GM21576 (cell line): ENCODE data around the gene TENT5C.

ENCODE experiments used
- ATAC-seq: cut with Tn5 transposase; IDR thresholded peaks from one replicate; pipeline ENCODE4 v1.9.1; 2021; ENCODE audit warnings: mild to moderate bottlenecking, moderate library complexity; ENCODE audit not compliant: unreplicated experiment

The TENT5C gene

DNA sequence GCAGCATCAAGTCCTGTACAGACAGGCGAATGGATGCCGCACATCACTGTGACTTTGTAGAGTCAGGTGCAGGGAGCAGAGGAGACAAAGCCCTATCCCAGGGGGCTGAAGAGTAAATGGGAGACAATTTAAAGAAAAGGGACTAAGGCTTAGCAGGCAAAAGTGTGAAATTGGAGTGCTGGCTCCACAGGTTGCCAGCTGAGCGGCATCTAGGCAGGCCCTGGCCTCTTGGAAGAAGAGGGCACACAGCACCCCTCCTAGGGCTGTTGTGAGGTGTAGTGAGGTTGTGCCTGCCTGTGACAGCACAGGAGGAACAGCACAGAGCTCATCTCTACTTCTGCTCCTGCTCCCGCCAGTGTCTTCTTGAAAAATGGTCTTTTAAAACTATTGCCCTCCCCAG is 47.3 kb downstream of the TENT5C start:
- ATAC-seq = no peak

GRCh38 chr1:117653732-117654492 is 48.1 kb downstream of the TENT5C start:
- ATAC-seq = peak; percentile 7

DNA sequence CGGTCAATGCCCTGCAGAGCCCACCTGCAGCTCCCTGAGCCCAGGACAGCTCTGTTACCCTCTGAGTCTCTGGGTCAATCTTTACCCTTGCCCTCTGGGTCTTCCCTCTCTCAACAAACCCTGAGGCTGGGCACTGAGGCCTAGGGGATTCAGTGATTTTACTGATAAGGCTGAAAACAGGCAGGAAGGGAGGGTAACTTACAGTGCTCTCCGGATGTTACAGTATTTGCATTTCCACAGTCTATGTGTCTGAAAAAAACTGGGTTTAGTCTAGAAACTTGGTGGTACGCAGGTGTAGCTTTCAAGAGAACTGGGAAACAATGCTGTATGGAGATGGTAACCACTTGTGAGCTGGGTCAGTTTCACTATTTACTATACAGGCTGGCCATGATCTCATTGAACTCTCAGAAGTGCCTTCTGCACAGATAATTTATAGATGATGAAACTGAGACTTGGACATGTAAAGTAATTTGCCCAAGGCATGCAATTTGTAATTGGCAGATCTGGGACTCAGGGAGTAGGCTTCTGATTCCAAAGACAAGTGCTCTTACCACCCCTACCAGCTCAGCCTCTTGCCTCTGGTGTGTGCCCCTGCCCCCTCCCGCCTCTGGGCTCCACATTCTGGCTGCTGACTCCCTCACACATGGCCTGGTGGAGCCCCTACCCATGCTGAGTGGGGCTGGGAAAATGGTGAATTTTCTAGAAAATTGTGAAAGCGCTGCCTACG is 48.8 kb downstream of the TENT5C start:
- peak; percentile 76 for ATAC-seq

GRCh38 chr1:117655220-117655577 is 49.4 kb downstream of the TENT5C start:
- ATAC-seq = no peak

GRCh38 chr1:117656202-117656641 is 50.4 kb downstream of the TENT5C start:
- peak; percentile 44 for ATAC-seq

GRCh38 chr1:117657031-117657430 is 51.2 kb downstream of the TENT5C start:
- ATAC-seq = no peak

- no peak for ATAC-seq
These were observed 52.3 kb downstream of the TENT5C start for GRCh38 chr1:117657949-117658660.

GRCh38 chr1:117658676-117659075 is 52.8 kb downstream of the TENT5C start:
- peak; percentile 30 for ATAC-seq

- ATAC-seq = no peak
These were observed 53.9 kb downstream of the TENT5C start for GRCh38 chr1:117659550-117660270.

GRCh38 chr1:117660271-117660965 is 54.6 kb downstream of the TENT5C start:
- no peak for ATAC-seq

GRCh38 chr1:117661027-117661426 is 55.2 kb downstream of the TENT5C start:
- no peak for ATAC-seq

DNA sequence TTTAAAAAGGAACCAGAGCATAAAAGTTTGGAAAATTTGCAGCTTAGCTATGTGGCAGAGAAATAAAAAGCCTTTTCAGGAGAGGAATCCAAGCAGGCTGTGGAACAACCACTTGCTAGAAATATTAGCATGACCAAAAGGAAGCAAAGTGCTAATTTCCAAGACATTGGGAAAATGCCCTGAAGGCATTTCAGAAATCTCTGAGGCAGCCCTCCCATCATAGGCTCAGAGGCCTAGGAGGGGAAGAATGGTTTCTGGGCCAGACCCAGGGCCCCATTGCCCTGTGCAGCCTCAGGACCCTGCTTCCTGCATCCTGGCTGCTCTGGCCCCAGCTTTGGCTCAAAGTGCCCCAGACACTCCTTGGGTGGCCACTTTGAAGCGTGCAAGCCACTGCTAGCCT is 56.8 kb downstream of the TENT5C start:
- no peak for ATAC-seq

DNA sequence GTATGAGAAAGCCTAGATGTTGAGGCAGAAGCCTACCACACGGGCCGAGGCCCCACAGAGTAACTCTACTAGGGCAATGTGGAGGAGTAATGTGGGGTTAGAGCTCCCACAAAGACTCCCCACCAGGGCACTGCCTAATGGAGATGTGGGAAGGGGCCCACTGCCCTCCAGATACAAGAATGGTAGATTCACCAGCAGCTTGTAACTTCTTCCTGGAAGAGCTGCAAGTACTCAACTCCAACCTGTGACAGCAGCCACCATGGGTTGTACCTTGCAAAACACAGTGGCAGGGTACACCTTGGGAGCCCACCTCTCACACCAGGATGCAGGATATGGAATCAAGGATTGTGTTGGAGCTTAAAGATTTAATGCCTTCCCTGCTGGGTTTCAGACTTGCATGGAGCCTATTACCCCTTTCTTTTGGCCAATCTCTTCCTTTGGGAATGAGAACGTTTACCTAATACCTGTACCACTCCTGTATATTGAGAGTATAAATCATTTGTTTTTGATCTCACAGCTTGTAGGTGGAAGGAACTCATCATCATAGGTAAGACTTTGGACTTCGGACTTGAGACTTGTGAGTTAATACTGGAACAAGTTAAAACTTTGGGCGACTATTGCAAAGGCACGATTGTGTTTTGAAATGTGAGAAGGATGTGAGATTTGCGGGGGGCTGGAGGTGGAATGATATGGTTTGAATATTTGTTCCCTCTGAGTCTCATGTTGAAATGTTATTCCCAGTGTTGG is 57.5 kb downstream of the TENT5C start:
- ATAC-seq = no peak

- peak; percentile 95 for ATAC-seq
These were observed 58.5 kb downstream of the TENT5C start for GRCh38 chr1:117664314-117664713.

DNA sequence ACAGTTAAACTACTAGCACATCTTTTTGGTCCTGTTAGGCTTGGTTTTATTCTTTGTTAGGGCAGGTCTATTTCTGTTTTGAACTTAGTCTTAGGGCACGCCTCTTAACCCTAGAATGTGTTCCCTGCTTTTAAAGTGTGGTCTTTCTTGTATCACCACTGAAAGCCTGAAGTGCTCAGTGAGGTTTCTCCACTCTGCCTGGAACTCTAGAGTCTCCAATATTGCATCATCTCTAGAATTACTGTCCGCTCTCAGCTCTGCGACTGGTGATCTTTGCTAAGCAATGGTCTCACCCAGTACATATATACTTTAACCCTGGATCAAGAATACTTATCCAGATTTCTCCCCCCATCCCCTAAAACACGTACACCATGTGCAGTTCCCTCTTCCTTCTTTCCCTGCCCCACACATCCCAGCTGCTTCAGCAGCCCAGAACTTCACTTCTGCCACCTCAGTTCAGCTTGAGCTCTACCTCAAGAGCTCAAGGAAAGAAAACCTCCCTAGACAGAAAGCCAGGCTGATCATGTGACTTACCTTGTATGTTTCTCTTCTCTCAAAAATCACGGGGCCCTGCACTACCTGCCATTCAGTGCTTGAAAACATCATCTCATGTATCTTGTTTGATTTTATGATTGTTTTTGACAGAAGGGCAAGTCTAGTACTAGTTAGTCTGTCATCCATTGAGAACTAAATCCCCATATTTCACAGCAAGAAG is 59.9 kb downstream of the TENT5C start:
- no peak for ATAC-seq

- ATAC-seq = no peak
These were observed 63.7 kb downstream of the TENT5C start for GRCh38 chr1:117669572-117669971.

DNA sequence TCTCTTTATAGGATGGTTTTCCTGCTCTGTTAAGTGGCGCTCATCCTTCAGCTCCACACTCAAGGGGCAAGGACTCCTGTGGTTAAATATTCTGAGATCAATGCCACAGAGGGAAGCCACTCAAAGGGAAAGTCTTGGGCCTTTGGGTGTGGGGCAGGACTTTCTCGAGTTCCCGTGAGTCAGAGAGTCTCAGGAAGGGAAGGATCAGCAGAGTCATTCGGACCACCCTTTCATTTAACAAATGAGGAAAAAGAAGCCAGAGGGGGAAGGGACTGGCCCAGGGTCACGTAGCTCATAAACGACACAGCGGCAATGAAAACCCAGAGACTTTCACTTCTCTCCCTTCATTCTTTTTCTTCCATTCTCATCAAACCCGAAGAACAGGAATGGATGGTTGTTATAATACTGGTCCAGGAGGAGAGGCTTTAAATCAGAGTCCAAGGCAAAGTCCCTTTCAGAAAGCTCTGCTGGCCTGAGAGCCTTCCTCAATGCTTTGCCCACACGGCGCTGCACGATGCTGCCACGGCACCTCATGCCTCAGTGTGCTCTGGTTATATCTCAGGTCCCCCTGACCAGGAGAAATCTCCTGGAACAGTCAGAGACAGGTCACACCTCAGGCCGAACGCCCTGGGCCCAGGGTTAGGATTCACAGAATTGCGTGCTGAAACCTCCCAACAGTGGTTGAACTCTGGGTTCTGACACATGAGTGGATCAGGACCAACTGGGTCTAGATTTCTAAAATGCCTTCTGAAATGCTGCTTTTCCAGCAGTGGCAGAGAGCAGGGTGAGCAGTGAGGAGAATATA is 65.3 kb downstream of the TENT5C start:
- no peak for ATAC-seq

DNA sequence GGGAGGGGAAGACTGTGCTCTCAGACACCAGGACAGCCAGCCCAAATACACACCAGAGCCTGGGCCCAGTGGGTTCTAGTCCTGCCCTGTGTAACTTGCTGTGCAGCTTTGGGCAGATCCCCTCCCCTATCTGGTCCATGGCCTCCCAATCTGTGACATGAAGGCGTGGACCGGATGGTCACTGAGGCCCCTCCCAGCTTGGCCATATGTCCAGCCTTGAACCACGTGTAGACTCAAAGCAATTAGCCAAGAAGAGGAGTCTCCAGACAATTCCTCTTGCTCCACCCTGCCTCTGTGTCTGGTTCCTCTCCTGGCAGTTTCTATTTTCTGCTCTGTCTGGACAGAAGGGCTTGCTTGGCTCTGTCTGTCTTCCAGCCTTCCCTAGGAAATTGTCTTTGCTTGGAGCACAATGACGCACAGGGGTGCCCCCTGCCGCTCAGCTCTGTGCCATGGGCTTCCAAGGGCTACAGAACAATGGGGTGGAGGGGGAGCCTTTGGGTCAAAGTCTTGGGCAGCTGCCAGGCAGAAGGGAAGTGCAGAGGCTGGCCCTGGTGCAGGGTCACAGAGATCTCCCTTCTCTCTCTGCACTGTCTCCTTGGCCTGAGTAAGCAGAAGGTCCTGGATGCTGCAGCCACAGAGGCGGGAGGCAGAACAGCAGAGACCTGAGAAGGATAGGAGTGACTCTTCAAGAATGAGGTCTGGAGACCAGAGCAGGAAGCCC is 66.1 kb downstream of the TENT5C start:
- no peak for ATAC-seq
